ENCODE data around the gene ATG10. TPM values are rescaled to one million over a fixed set of nuclear protein-coding genes. Genes with fewer than 3 reads are reported as not detected.

ATG10 gene
- total RNA-seq, 1 experiment from 2014 or later = 10.0 TPM

GRCh38 chr5:82222597-82223574 is 251.1 kb downstream of the ATG10 start:
- no peak for TF ChIP-seq CTCF (IDR thresholded peaks at IDR 0.05; ENCODE audit: unreplicated experiment)
- DNase-seq = no peak
- no peaks in the 10 kb centered on the region for H3K9me3 Mint-ChIP-seq (ENCODE audit: low read depth, unreplicated experiment)
- intact Hi-C loops (cut with micrococcal nuclease; ENCODE audit: unreplicated experiment) = loop anchor here (10.0 kb wide), 1 partner anchor 468 kb away; the partner anchor contains the start of gene SSBP2
- H3K4me3 Mint-ChIP-seq (ENCODE audit: low read depth, unreplicated experiment) = no peak overlapping the region
- H3K4me1 Mint-ChIP-seq (ENCODE audit: low read depth, unreplicated experiment) = no peaks in the 10 kb centered on the region
- no peaks in the 10 kb centered on the region for H3K36me3 Mint-ChIP-seq (ENCODE audit: insufficient read depth, unreplicated experiment)
- CTCF ChIA-PET = no interaction called here
- no TSS peak for BruUV-seq (replicated peaks)
- H3K27me3 Mint-ChIP-seq (ENCODE audit: unreplicated experiment) = no peaks in the 10 kb centered on the region
- no peak overlapping the region for H3K27ac Mint-ChIP-seq (ENCODE audit: unreplicated experiment)

GRCh38 chr5:82225525-82226172 is 253.8 kb downstream of the ATG10 start:
- Mint-ChIP-seq H3K4me3 (ENCODE audit: low read depth, unreplicated experiment) (no peak overlapping the region), H3K36me3 (ENCODE audit: insufficient read depth, unreplicated experiment) (no peaks in the 10 kb centered on the region), H3K27me3 (ENCODE audit: unreplicated experiment) (no peaks in the 10 kb centered on the region), H3K9me3 (ENCODE audit: low read depth, unreplicated experiment) (no peaks in the 10 kb centered on the region), H3K27ac (ENCODE audit: unreplicated experiment) (no peak overlapping the region), H3K4me1 (ENCODE audit: low read depth, unreplicated experiment) (no peaks in the 10 kb centered on the region)
- TF ChIP-seq CTCF (IDR thresholded peaks at IDR 0.05; ENCODE audit: unreplicated experiment) = peak; percentile 85
- DNase-seq = peak; percentile 81
- intact Hi-C loops (cut with micrococcal nuclease; ENCODE audit: unreplicated experiment) = loop anchor here (1.0 to 10.0 kb wide), 4 partner anchors 51 to 800 kb away; partner anchors contain the start of gene SSBP2
- no TSS peak for BruUV-seq (replicated peaks)
- CTCF ChIA-PET = interaction anchor here (0.6 kb wide), 1 partner anchor 719 kb away, joined by 3 read pairs; no protein-coding TSS in a partner anchor

- H3K27ac Mint-ChIP-seq (ENCODE audit: unreplicated experiment) = no peak overlapping the region
- no peaks in the 10 kb centered on the region for H3K9me3 Mint-ChIP-seq (ENCODE audit: low read depth, unreplicated experiment)
- no peak for DNase-seq
- BruUV-seq (replicated peaks) = no TSS peak
- no peak overlapping the region for H3K4me3 Mint-ChIP-seq (ENCODE audit: low read depth, unreplicated experiment)
- H3K27me3 Mint-ChIP-seq (ENCODE audit: unreplicated experiment) = no peaks in the 10 kb centered on the region
- TF ChIP-seq CTCF (IDR thresholded peaks at IDR 0.05; ENCODE audit: unreplicated experiment) = no peak
- CTCF ChIA-PET = no interaction called here
- H3K36me3 Mint-ChIP-seq (ENCODE audit: insufficient read depth, unreplicated experiment) = no peaks in the 10 kb centered on the region
- intact Hi-C loops (cut with micrococcal nuclease; ENCODE audit: unreplicated experiment) = no loop called here
- H3K4me1 Mint-ChIP-seq (ENCODE audit: low read depth, unreplicated experiment) = peaks cover 7% of the 10 kb centered on the region
These were observed 263.1 kb downstream of the ATG10 start for GRCh38 chr5:82234885-82235284.

DNA sequence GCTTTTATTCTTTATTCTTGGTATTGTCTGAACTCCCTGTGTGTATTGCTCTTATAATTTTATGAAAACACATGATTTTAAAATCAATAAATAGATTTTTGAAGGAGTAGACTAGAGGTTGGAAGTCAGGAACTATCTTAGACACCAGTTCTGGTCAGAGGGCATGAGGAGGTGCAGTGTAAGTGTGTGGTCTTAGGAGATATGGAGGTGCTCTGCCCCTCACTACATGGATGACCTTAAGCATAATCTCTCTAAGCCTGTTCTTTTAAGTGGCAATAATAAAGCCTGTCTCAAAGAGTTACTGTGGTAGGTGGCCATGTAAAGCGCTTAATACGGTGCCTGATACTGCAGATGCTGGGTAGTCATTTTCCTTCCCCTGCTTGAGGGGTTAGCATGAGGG is 272.3 kb downstream of the ATG10 start:
- no peak for DNase-seq
- no TSS peak for BruUV-seq (replicated peaks)
- no peak overlapping the region for H3K4me3 Mint-ChIP-seq (ENCODE audit: low read depth, unreplicated experiment)
- no peaks in the 10 kb centered on the region for H3K27me3 Mint-ChIP-seq (ENCODE audit: unreplicated experiment)
- H3K36me3 Mint-ChIP-seq (ENCODE audit: insufficient read depth, unreplicated experiment) = no peaks in the 10 kb centered on the region
- TF ChIP-seq CTCF (IDR thresholded peaks at IDR 0.05; ENCODE audit: unreplicated experiment) = no peak
- no peaks in the 10 kb centered on the region for H3K9me3 Mint-ChIP-seq (ENCODE audit: low read depth, unreplicated experiment)
- no peak overlapping the region for H3K27ac Mint-ChIP-seq (ENCODE audit: unreplicated experiment)
- intact Hi-C loops (cut with micrococcal nuclease; ENCODE audit: unreplicated experiment) = no loop called here
- H3K4me1 Mint-ChIP-seq (ENCODE audit: low read depth, unreplicated experiment) = no peaks in the 10 kb centered on the region
- CTCF ChIA-PET = no interaction called here
